Mesothelial cell of epicardium (in vitro differentiated cells): ENCODE data around the gene ARHGAP27. TPM values are rescaled to one million over a fixed set of nuclear protein-coding genes. Genes with fewer than 3 reads are reported as not detected.

ENCODE experiments used
- DNase-seq, 2 experiments: peaks; one replicate each; pipeline ENCODE4 v3.0.0; 2021; ENCODE audit warnings: low spot score in 2 of 2; ENCODE audit not compliant: unreplicated experiment in 2 of 2
- H3K27ac Mint-ChIP-seq: 2 replicates; pipeline ENCODE4 v1.8.0; 2021; ENCODE audit warnings: mixed read lengths
- H3K27me3 Mint-ChIP-seq: 2 replicates; pipeline ENCODE4 v1.8.0; 2021; ENCODE audit warnings: low read depth, mixed read lengths
- H3K36me3 Mint-ChIP-seq: 2 replicates; pipeline ENCODE4 v1.8.0; 2021; ENCODE audit warnings: mixed read lengths
- H3K4me1 Mint-ChIP-seq: 2 replicates; pipeline ENCODE4 v1.8.0; 2021; ENCODE audit warnings: mixed read lengths
- H3K4me3 Mint-ChIP-seq: 2 replicates; pipeline ENCODE4 v1.8.0; 2021; ENCODE audit warnings: mild to moderate bottlenecking, moderate library complexity, mixed read lengths
- H3K9me3 Mint-ChIP-seq: 2 replicates; pipeline ENCODE4 v1.8.0; 2021; ENCODE audit warnings: mixed read lengths
- CTCF ChIP-seq: fragments of 200-600 bp; sonication (generic); IDR thresholded peaks from one replicate; pipeline ENCODE4 v1.5.0; 2021; ENCODE audit warnings: antibody characterized with exemption; ENCODE audit not compliant: unreplicated experiment
- total RNA-seq: library from RNA; stranded (reverse); gene quantifications from 3 replicates; pipeline ENCODE4 v1.2.1, GENCODE V29; 2021

Gene ARHGAP27
- total RNA-seq, 1 donor from 2014 or later = 16.8 TPM

- Mint-ChIP-seq H3K36me3 (peaks cover 6% of the 10 kb centered on the region), H3K27me3 (peaks cover 15% of the 10 kb centered on the region), H3K27ac (no peak overlapping the region), H3K9me3 (no peaks in the 10 kb centered on the region), H3K4me1 (peaks cover 5% of the 10 kb centered on the region), H3K4me3 (no peak overlapping the region)
- TF ChIP-seq CTCF = no peak
- no peak for DNase-seq
Observed at GRCh38 chr17:45394091-45394490, 38.6 kb downstream of the ARHGAP27 start.

GRCh38 chr17:45393411-45393810, 39.3 kb downstream of the ARHGAP27 start:
- Mint-ChIP-seq H3K36me3 (peaks cover 6% of the 10 kb centered on the region), H3K4me1 (peaks cover 5% of the 10 kb centered on the region), H3K27me3 (peaks cover 19% of the 10 kb centered on the region)

GRCh38 chr17:45391918-45392317, 40.8 kb downstream of the ARHGAP27 start:
- Mint-ChIP-seq H3K27me3 (peaks cover 26% of the 10 kb centered on the region), H3K9me3 (no peaks in the 10 kb centered on the region), H3K36me3 (peaks cover 2% of the 10 kb centered on the region), H3K27ac (no peak overlapping the region), H3K4me1 (peaks cover 5% of the 10 kb centered on the region), H3K4me3 (no peak overlapping the region)
- no peak for DNase-seq
- TF ChIP-seq CTCF = no peak

More at GRCh38 chr17:45393411-45393810, 39.3 kb downstream of the ARHGAP27 start:
- TF ChIP-seq CTCF = no peak
- H3K27ac Mint-ChIP-seq = no peak overlapping the region
- no peak overlapping the region for H3K4me3 Mint-ChIP-seq
- no peak for DNase-seq
- no peaks in the 10 kb centered on the region for H3K9me3 Mint-ChIP-seq

- no peak for TF ChIP-seq CTCF
- Mint-ChIP-seq H3K27ac (no peak overlapping the region), H3K36me3 (no peaks in the 10 kb centered on the region), H3K9me3 (no peaks in the 10 kb centered on the region), H3K27me3 (peaks cover 26% of the 10 kb centered on the region), H3K4me3 (no peak overlapping the region), H3K4me1 (peaks cover 5% of the 10 kb centered on the region)
- no peak for DNase-seq
Observed at GRCh38 chr17:45391291-45391690, 41.4 kb downstream of the ARHGAP27 start.

- H3K4me1 Mint-ChIP-seq = peaks cover 1% of the 10 kb centered on the region
- no peaks in the 10 kb centered on the region for H3K36me3 Mint-ChIP-seq
- no peak for DNase-seq
- no peak overlapping the region for H3K4me3 Mint-ChIP-seq
- peaks cover 30% of the 10 kb centered on the region for H3K27me3 Mint-ChIP-seq
- no peak for TF ChIP-seq CTCF
- no peak overlapping the region for H3K27ac Mint-ChIP-seq
- no peaks in the 10 kb centered on the region for H3K9me3 Mint-ChIP-seq
Observed at GRCh38 chr17:45389354-45389753, 43.3 kb downstream of the ARHGAP27 start.

GRCh38 chr17:45388604-45389325, 43.9 kb downstream of the ARHGAP27 start:
- peaks cover 30% of the 10 kb centered on the region for H3K27me3 Mint-ChIP-seq
- H3K36me3 Mint-ChIP-seq = no peaks in the 10 kb centered on the region
- no peak for TF ChIP-seq CTCF

More at GRCh38 chr17:45388604-45389325, 43.9 kb downstream of the ARHGAP27 start:
- Mint-ChIP-seq H3K27ac (no peak overlapping the region), H3K9me3 (no peaks in the 10 kb centered on the region), H3K4me3 (no peak overlapping the region), H3K4me1 (peaks cover 1% of the 10 kb centered on the region)
- DNase-seq = no peak
